HG02798 (cell line): ENCODE data around the gene MACROH2A2.
A peak's percentile ranks its signal among the peaks of the same experiment; 100 is the strongest.
"Not testable (repeated sequence)": the region's sequence is repeated elsewhere in the genome, so short reads cannot be mapped to it uniquely, and the experiment has no call there.

Experiments
- ATAC-seq: cut with Tn5 transposase; IDR thresholded peaks from one replicate; pipeline ENCODE4 v1.9.1; 2021; ENCODE audit warnings: mild to moderate bottlenecking; ENCODE audit not compliant: unreplicated experiment, poor library complexity

Gene MACROH2A2

GRCh38 chr10:70097459-70097858 is 44.8 kb downstream of the MACROH2A2 start:
- no peak for ATAC-seq

DNA sequence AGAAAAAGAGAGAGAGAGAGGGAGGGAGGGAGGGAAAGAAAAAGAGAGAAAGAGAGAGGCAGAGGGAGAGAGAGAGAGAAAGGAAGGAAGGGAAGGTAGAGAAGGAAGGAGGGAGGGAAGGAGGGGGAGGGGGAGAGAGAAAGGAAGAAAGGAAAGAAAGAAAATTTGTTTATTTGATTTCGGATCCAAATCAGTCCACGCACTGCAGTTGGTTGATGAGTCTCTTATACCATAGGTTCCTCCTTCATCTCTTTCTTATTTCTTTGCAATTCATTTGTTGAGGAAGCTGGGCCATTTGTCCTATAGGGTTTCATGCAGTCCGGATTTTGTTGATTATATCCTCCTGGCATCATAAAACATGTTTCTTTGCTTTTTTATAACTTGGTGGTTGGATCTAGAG is 45.6 kb downstream of the MACROH2A2 start:
- ATAC-seq, result no peak

DNA sequence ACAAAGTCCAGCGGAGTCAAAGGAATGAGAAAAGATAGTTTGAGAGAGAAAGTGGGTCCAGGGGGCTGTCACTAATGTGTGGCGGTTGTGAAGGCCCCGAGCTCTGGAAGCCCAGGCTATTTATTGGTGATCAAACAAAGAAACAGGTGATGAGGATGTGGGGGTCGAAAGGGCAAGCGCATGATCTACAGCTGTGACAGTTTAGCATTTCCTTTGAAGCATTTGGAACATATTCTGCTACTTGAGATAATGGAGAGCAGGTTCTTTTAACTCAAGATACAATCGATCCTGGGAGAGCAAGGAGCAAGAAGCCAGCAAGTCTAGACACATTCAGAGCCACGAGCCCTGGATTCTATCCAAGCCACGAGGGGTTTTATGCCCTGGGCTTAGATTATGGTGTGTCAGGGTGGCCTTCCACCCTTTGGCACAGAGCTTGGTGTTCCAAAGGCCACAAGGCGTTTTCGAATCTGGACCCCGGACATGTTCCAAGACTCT is 48.5 kb downstream of the MACROH2A2 start:
- ATAC-seq, result not testable (repeated sequence)

- no peak for ATAC-seq
Measured at GRCh38 chr10:70101668-70102067, 49.0 kb downstream of the MACROH2A2 start.

DNA sequence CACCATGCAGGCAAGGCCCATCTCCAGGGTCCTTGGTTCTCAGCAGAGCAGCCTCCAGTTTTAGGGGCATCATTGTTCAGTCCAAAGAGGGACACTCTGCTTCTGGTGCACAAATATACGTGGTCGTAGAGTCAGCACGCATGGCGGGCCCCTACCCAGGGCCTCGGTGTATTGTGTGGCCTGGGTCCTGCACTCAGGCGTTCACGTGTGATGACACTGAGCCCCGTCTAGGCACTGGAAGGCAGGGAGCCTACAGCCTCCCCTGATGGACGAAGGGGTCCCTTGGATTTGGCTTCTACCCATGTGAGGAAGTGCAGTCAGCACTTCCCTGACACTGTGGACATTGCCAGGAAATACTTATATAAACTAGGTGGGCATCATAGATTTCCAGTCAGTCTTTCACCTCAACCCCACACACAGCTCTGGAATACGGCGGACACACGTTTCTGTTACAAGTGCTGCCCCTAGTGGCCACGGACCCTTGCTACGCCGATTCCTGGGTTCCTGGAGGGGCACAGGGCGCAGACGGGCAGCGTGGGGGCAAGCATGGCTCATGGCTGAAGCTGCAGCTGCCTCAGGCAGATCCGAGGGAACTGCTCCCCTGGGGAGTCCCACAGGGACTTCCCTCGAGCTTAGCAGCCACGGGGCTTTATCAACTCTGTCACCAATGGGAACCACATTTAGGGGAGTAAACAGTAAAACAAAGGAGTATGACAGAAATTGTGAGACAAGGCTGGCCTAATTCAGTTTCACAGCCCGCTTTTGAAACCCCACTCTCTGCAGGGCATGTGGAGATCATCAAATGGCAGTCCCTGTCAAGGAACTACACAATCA is 54.5 kb downstream of the MACROH2A2 start:
- peak; percentile 64 for ATAC-seq

DNA sequence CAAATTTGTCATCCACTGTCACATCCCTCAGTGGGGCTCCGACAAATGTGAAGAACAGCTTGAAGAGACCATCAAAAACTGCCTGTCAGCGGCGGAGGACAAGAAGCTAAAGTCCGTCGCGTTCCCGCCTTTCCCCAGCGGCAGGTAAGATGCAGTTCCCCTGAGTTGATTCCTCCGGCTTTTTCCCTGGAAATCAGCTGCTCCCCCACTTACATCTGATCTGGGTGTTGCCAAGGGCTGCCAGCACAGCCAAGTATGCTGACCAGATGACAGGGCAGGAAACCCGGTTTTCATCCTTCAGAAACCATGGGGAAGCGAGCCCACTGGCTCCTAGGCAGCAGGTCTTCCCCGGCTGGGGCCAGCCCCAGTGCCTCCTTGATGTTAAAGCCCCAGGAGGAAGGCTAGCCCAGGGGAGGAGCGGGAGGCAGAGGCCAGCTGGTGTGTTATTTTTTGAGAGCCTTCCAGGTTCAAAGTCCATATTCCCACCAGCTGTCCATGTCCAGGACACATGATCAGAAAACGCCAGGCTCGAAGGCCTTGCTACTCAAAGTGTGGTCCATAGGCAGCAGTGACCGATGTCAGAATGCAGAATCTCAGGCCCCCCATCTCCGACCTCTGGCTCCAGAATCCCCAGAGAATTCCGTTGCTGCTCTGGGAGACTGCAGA is 56.6 kb downstream of the MACROH2A2 start:
- ATAC-seq, result no peak

GRCh38 chr10:70111496-70111895 is 58.9 kb downstream of the MACROH2A2 start:
- no peak for ATAC-seq

DNA sequence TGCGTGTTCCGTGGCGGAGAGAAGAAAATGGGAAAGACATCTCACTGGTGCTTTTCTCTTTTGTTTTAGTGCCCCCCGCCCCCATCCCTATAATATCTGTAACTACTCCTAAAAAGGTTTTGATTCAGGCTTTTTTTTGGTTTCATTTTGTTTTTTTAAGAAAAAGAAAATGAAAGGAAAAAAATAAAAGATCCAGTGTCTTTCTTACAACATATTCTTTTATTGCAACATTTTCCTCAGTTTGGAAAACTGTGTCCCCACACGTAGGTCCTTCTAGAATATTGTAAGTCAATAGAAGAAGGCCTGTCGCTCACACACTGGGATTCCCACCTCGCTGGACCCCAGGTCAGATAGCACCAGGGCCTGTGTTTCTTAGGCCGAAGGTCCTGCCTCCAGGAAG is 59.4 kb downstream of the MACROH2A2 start:
- ATAC-seq, result no peak

- ATAC-seq, result no peak
Measured at GRCh38 chr10:70114902-70115301, 62.3 kb downstream of the MACROH2A2 start.

GRCh38 chr10:70115948-70116682 is 63.5 kb downstream of the MACROH2A2 start:
- ATAC-seq, result peak; percentile 46

- ATAC-seq, result no peak
Measured at GRCh38 chr10:70117646-70118045, 65.0 kb downstream of the MACROH2A2 start.

GRCh38 chr10:70118196-70118595 is 65.5 kb downstream of the MACROH2A2 start:
- no peak for ATAC-seq

GRCh38 chr10:70119197-70119596 is 66.6 kb downstream of the MACROH2A2 start:
- ATAC-seq, result no peak

- no peak for ATAC-seq
Measured at GRCh38 chr10:70119623-70120022, 67.0 kb downstream of the MACROH2A2 start.

GRCh38 chr10:70120417-70120816 is 67.8 kb downstream of the MACROH2A2 start:
- no peak for ATAC-seq

GRCh38 chr10:70121281-70121949 is 68.8 kb downstream of the MACROH2A2 start:
- ATAC-seq, result no peak

GRCh38 chr10:70122742-70123141 is 70.1 kb downstream of the MACROH2A2 start:
- ATAC-seq, result no peak

DNA sequence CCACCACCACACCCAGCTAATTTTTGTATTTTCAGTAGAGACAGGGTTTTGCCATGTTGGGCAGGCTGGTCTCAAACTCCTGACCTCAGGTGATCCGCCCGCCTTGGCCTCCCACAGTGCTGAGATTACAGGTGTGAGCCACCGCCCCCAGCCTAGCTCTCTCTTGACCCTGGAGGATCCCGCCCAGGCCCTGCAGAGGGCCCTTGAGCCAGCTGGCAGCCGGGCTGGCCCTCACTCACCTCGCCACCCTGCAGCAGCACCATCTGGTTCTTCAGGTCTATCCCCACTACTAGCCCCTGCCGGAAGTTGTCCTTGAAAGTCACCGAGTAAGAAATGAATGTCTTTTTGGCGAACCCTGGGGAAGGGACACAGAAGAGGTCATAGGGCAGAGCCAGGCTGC is 70.5 kb downstream of the MACROH2A2 start:
- not testable (repeated sequence) for ATAC-seq

DNA sequence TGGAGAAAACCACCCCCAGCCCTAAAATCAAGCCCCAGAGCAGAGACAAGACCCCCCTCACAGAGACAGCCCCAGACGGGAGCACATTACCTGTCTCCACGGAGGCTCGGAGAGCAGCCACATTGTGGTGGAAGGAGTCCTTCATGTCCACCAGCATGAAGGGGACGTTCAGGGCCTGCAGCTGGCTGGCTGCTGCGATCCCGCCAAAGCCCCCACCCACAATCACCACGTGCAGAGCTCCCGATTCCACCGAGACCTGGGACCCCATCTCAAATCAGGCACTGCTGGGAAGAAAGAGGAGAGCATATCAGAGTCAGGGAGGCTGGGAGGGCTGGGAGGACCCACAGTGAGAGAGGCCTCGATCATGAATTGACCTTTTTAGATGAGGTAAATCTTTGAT is 71.2 kb downstream of the MACROH2A2 start:
- no peak for ATAC-seq

DNA sequence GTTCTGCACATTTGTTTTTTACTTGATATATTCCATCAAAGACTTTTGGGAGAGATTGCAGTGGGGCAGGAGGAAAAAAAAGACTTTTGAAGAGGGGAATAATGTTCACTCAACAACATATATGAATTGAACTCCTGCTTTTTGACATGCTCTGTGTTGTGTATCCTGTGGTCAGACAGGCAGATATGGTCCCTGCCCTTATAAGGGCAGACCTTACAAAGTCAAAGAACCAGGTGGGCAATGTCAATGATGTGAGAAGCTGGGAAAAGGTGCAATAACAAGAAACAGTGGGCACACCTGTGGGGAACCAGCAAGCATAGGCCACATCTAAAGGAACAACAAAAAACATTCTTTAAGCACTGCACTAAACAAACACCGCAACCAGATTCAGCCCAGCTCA is 71.8 kb downstream of the MACROH2A2 start:
- ATAC-seq, result no peak
